Fibroblast of skin of scalp (primary cell): ENCODE measurements around the gene P3R3URF.

Source experiments
- DNase-seq: peaks from one replicate; pipeline ENCODE4 v3.0.0-alpha.2; 2013

Gene P3R3URF

DNA sequence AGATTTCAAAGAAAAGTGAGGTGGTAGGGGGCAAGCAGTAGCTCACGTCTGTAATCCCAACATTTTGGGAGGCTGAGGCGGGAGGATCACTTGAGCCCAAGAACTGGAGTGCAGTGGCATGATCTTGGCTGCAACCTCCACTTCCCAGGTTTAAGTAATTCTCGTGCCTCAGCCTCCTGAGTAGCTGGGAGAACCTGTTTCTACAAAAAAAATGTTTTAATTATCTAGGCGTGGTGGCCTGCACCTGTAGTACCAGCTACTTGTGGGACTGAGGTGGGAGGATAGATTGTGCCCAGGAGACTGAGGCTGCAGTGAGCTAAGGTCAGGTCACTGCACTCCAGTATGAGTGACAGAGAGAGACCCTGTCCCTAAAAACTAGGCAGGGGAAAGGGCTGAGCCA is 4.0 kb downstream of the P3R3URF start:
- no peak for DNase-seq

DNA sequence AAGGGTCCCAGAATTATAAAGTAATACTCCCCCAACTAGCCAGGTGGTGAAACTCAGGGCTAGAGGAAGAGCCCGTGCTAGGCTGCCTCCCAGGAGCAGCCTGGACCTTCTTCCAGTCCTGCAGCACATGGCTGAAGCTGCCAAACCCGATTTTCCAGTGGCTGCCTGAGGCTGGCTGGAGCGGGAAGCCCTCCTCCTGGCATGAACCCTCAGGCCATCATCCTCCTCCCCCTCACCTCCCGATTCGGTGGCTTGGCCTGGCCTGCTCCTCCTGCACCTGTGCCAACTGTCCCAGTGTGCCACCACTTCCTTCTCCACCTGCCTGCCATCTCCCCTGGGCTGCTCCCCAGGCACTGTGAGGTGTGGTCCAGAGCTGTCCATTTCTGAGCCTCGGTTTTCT is 4.4 kb downstream of the P3R3URF start:
- DNase-seq = no peak

DNA sequence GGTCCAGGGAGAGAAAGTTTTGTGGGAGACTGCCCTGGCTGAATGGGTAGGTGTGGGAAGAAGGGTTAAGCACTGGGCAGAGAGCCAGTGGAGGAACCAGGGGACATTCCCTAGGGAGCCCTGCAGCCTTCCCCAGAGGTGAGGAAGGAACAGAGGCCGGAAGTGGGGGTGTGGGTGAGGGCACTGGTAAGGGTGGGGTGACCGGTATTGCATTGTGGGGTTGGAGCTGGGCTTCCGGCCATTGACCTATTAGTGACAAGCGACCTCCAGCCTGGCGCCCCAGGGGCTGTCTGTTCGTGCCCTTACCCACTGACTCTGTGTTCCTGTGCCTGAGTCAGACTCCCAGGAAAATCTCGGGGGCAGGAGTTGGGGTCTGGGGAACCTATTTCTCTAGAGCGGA is 4.9 kb downstream of the P3R3URF start:
- no peak for DNase-seq

DNA sequence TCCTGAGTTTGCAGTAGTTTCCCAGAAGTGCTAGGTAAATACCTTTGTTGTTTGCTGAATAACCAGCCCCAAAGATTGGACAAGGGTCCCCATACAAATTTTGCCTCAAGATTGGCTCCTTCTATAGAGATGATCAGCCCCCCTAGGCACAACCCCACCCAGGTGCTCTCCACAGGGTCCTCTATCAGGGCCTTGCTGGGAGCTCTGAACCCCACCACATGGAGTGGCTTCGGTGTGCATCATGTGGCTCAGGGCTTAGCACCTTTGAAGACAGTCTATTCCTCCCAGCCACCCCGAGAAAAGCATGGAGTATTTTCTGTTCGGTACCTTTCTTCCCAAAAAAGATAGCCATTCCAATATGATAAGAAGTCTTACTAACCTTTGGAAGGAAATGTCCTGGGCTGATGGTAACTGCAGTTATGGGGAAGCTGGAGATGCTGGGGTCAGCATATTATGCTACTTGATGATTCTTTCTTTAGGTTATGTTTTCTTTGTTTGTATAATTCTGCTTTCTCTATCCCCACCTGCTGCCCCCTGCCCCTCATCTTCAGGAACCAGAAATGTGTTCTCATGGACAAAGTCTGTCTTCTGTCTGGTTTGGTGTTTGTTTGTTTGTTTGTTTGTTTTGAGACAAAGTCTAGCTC is 6.4 kb downstream of the P3R3URF start:
- no peak for DNase-seq

DNA sequence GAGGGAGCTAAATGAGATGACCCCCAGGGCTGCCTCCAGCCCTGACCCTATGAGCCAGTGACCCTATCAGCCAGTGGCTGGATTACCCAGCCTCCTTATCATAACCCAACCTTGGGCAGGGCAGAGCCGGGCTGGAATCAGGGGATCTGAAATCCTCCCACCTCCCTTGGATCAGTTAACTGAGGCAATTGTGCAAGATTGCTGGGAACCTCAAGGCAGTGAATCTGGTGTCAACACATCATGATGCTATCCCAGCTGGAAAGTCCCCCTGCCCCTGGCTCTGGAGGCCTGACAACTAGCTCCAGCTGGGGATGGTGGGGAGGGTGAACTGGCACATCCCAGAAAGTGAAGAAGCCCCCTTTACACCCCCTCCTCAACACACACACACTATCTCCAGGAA is 7.8 kb downstream of the P3R3URF start:
- DNase-seq = no peak

DNA sequence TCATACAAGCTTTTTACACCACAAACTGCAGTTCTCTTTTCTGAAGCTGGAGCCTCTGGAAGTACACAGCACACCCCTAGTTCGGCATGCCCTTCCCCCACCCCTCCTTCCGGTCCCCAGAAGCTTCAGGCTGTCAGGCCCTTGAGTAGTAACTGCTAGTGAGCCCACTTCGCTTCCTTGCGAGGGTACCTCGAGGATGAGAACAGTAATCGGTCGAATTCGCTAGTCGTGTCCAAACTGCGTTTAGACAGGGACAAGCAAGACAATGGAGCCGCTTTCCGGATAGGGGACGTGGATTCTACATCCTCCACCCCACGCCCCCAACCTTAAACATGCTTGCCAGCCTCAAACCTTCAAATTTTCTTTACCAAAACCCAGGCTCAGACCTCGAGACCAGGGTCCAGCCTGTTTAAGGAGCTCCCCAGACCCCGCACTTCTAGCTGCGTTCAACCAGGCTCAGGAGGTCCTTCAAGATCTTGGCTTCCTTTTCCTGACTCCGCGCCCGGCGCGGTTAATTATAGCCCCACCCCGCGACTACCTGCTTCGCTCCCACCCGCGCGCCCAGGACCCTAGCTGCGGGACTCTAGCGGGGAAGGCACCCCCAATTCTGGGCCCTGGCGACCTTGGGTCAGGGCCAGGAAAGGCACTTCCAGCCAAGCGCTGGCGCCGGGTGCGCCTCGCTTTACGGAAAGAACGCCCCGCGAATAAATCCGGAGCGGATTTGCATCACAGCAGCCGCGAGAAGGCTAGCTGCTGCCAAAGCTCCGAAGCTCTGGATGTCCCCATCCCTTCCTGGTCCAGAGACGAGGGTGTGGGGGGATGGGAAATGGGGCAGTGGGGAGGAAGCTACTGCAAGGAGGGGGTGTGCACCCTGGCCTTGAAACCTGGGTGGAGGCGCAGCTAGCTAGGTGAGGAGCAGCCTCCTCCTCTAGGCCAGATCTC is 9.5 kb downstream of the P3R3URF start:
- DNase-seq = no peak

DNA sequence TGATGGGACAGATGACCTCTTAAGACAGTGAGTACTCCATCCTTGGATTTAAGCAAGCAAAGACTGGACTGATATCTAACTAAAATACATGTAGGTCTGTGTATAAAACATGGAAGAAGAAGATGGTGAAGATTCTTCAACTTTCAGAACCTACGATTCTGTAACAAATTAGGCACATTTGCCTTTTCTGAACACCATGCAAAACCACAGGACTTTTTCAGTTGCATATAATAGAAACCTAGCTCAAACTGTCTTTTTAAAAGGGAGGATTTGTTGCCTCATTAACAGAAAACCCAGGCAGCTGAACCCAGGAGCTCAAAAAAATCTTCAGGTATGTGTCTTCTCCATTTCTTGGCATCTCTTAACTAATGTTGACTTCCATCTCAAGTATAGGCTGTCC is 16.1 kb downstream of the P3R3URF start:
- DNase-seq = no peak

DNA sequence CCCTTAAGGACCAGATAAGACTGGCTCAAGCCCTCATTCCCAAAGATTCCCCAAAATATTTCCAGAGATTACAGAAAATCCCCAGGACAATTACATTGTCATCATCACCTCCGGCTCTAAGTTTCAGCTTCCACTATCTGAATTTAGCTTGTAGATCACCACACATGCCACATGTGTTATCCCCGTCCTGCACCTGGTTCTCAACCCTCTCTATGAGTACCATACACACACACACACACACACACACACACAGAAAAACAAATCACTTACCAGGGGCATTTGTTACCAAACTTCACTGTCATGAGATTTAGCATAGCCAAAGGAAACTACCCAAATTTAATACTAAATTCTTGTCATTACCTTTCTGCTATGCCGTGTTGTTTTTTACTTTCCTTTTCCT is 16.8 kb downstream of the P3R3URF start:
- no peak for DNase-seq

DNA sequence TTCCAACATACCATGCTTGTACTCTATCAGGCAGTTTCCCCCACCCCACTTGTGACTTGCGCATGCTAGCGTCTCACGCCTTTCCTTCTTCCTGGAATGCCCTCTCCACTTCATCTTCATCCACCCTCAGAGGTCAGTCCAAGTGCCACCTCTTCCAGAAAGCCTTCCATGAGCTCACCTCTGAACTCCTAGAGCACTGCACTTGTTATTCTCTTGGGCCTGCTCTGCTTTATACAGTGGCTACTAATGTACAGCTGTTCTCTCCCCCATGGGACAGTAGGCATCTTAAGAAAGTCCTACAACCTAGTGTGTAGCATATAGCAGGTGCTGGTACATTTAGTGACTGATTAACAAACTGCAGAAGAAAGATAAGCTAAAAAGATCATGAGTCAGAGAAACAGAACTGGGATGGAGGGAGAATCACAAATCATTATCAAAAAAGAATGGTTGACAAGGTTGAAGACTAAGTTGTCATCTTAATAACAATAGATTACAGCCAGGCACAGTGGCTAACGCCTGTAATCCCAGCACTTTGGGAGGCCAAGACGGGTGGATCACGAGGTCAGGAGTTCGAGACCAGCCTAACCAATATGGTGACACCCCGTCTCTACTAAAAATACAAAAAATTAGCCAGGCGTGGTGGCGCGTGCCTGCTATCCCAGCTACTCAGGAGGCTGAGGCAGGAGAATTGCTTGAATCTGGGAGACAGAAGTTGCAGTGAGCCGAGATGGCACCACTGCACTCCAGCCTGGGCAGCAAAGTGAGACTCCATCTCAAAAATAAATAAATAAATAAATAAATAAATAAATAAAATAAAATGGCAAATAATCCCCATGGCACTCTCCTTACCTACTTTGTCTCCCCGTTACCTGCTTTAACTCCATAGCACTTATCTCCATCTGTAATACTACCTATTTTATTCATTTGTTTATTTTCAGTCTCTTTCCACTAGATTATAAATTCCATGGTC is 17.7 kb downstream of the P3R3URF start:
- no peak for DNase-seq

DNA sequence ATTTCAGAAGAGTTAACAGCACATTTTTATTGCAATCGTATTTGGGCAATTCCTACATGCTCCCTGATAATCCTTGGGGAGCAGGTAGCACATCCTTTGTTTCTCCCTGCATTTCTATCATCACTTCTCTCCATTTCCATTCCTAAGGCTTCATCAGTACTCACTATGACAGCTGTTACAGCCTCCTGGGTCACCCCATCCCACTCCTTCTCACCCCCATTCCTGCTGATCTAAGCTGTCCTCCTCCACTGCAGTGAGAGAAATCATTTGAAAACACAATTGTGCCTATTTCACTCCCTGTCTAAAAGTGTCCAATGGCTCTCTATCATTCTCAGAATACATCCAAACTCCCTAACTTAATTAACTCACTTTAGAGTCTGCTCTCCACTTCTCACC is 18.4 kb downstream of the P3R3URF start:
- DNase-seq = no peak

DNA sequence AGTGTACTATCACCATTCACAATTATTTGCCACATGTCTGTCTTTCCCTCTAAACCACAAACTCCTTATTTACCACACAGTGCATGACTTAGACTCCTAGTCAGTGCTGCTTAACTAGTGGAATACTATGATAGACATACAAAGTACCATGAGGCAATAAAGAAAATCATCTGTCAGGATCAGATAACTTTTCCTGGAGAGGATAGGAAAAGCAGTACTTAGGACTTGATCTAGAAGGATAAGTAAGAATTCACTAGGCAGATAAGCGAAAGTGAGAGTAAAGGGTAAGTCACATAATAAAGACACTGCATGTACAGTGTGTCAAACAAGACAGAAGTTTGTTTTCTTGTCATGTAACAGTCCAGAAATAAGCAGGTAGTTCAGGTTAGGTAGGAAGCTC is 22.6 kb downstream of the P3R3URF start:
- no peak for DNase-seq

DNA sequence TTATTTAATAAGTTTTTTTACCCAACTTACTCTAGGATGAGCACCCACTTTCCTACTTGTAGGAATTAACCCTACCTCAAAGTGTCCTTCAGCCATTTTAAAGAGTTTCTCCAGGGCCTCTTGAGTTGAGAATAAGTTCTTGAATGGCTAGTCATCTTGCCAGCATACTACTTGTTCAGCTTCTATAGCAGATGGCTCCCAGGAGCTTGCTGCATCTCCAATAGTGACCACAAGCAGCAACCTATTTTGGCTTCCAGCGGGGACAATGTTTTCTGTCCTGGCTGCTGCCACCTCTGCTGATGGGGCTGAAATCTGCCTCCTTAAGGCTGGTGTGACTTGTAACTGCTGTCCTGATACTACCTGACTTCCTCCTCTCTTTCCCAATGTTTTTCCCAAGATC is 23.1 kb downstream of the P3R3URF start:
- DNase-seq = no peak

DNA sequence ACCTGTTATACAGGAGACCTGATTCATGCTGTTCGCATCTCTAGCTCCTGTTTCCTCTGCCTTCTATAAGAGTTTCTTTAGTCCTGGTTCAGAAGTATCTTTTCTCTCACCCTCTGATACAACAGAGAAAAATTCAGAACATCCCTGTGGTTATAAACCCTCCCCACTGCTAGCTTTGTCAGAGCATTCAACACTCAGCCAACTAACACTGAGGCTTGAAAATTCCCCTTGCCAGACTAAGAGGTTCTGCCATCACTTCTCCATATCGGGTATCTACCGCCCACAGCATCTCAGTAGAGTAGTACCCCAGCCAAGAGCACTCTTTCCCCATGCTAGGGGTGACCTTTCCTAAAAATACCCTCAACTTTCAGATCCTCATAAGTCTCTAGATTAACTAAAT is 24.3 kb downstream of the P3R3URF start:
- DNase-seq = peak; percentile 72

DNA sequence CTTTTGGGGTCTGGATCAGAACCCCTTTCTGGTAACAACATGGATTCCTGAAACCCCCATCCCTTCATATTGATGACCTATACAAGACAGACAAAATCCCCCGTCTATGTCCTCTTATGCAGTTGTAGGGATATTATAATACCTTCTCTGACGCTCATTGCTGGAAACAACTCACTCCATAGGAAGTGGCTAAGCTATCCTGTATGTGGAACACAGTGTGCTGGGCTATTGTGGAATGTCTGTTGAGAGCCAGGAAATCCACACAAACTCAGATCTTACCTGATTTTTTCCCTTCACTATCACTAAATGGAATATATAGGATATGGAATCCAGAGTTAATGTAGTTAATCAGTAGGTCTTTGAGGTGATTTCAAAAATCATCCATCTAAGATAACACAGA is 26.2 kb downstream of the P3R3URF start:
- no peak for DNase-seq

DNA sequence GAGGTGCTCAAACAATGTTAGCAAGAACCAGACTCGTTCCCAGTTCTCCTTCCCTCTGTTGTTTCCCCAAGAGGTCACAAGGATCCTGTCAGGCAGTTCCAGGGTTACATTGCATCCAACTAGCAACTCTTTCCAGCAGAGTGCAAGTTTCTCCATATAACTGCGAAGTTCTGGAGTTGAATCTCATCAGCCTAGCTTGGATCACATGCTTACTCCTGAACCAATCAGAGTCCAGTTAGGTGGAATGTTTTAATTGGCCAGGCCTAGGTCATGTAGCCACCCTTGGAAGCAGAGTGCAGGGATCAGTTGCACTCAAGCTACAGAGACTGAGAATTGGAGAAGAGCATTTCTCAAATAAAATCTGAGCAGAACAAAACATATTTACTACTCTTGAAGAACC is 28.0 kb downstream of the P3R3URF start:
- DNase-seq = no peak

DNA sequence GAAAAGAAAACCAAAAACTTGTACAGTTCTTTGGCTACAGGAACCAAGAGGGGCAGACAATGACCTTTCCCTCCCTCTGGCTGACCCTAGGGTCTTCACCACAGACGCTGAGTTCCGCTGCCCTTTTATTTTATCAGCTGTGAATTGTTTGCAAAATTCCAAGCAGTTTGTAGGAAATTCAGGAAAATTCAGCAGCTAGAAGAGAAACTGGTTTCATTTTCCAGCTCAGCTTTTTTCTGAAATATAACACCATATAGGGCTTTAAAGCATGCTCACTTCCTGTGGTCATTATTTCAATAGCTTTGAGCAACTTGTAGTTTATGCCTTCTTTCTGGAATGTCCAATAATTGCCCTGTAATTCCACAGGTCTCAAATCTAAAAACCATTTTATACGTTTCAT is 38.4 kb downstream of the P3R3URF start:
- peak; percentile 45 for DNase-seq

DNA sequence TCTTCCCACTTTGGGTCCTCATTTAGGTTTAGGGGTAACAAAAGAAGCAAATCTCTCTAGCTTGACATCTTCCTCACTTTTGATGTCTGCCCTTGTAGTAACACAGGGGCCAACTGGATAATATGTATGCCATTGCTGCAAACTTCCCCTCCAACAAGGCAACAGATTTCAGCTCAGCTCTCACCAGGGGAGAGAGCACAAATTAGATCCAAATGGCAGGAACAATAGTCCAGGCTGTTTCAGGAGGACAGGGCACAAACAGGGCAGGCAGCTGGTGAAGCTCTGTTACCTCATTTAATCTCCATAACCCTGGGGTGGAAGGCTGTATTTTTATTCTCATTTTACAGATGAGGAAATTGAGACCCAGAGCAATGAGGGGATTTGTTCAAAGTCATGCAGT is 39.6 kb downstream of the P3R3URF start:
- DNase-seq = no peak

DNA sequence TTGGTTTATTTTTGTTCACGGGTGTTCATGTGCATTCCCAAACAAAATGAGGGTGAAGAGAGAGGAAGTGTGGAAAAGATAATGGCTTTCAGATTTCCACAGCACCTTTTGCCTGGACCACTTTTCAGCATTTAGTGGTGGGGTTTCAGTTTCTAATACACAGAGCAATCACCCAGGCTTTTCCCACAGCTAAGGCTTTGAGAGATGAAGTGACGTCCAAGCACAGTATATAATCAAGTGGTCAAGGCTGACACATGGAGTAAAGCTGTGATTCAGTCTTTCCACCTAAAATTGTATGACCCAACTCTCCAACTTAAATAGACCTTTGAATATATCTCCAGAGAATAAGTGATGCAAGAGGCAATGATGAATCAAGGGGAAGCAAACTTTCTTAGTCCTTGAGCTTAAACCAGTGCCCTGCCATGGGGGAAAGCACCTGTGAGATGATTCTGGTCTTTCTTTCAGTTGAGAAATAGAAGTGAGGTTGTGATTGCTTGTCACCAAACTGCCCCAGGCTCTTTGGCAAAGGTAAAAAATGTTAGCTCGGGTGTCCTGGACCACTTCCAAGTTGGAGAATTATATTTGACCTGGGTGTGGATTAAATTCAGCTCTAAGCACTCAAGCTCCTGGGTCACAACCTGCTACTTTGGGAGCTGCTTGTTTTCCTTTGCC is 41.5 kb downstream of the P3R3URF start:
- DNase-seq = peak; percentile 18

DNA sequence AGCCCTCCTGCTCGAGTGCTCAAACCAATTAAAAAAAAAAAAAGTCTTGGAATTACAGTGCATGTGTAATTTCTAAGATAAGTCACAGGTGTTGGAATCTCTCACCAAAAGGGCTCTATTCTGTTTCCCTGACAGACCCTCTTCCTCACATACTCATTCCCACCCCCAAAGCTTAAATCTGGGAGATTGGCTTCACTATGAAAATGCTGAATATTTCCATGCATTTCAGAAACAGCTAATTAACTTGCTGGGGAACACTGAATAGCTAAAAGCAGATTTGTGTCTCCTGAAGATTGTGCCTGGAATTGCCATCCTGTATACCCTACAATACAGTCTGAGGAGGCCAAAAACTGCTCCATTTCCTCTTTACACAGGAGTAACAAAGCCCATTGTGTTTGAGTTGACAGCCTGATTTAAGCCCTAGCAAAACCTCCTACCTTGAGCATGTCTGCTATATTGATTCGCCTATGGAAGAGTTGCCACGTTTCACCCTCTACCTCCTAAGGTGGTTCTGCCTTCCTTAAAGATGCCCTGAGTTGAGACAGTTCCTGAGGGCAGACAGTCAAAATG is 42.4 kb downstream of the P3R3URF start:
- DNase-seq = no peak

DNA sequence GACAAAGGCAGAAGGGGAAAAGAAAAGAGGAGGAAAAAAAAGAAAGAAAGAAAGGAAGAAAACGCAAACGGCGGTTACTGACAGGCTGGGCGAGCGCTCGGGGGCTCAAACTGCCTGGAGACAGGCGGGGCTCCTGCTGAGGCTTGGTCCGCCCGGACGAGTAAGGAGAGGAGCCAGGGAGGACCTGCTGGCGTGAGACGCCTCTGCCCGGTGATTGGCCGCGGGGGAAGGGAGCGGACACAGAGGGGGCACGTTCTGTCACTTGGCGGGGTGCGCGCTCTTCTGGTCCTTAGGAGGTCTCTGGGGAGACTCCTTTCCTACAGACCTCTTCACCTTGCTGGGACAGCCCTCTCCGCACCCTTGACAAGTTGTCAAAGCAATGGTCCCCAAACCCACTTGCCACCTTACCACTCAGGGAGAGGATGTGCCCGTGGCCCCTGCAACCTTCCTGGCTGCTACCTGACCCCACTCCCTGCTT is 43.1 kb downstream of the P3R3URF start:
- no peak for DNase-seq

DNA sequence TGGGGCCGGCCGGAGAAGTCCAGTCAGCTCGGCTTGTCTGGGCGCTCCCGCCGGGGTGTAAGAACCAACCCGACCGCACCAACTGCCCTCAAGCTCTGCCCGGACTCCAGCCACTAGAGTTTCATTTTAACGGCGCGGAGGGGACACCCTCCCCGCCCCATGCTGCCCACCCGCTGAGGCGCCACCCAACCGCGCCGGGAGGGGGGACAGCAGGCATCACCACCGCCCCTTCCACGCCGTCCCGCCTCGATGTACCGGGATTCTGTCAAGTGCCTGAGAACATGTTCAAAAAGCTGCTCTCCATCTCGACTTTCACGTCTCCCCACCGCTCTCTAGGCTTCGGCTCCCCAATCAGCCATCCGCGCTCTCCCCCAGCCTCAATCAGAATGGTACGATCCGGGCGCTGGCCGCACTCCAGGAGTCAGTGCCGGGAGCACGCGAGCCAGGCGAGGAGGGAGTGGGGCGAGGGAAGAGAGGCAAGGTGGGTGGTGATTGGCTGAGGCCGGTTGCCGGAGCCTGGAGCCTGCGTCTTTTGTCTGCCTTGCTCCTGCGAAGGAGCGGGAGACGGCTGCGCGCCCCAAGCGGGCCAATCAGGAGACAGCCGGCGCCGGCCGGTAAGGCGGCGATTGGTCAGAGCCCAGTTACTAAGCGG is 43.6 kb downstream of the P3R3URF start, which contains the start of gene PIK3R3:
PIK3R3 (minus strand) TSS at position 101 of the 652 bp plus-strand sequence. CDS start 677 bp downstream, outside the sequence.
- peak; percentile 99 for DNase-seq
